GM12878 (cell line): ENCODE measurements around the gene FGF19. TPM values are rescaled to one million over a fixed set of nuclear protein-coding genes. Genes with fewer than 3 reads are reported as not detected.

Experiments
- ATAC-seq: fragments of 200-7000 bp; cut with Tn5 transposase; 3 replicates; pipeline ENCODE4 v1.9.1; 2020; ENCODE audit warnings: mild to moderate bottlenecking, moderate library complexity
- BruUV-seq: library from RNA; stranded (reverse); fragments of 400-500 nt; replicated peaks from 2 replicates; lab custom pipeline; 2021; lab: Mats Ljungman, UMichigan
- CTCF ChIA-PET: fragments of 300-600 bp; sonication (Branson Sonifier 250); formaldehyde crosslinking; extraction: SDS; loops from one replicate; lab custom pipeline; 2021; ENCODE audit warnings: inconsistent platforms; lab: Yijun Ruan, JAX
- POLR2A ChIA-PET: fragments of 350-600 bp; formaldehyde crosslinking; extraction: SDS; loops from one replicate; lab custom pipeline; 2021; ENCODE audit warnings: inconsistent platforms; lab: Charles Lee
- RAD21 ChIA-PET: fragments of 300-600 bp; sonication (Branson Sonifier 250); formaldehyde crosslinking; loops from one replicate; lab custom pipeline; 2023; ENCODE audit warnings: antibody characterized with exemption; ENCODE audit not compliant: unreplicated experiment; lab: Charles Lee
- SMC1A ChIA-PET: fragments of 300-600 bp; sonication (Branson Sonifier 250); formaldehyde crosslinking; loops from one replicate; lab custom pipeline; 2023; ENCODE audit not compliant: unreplicated experiment, uncharacterized antibody; lab: Charles Lee
- DNase-seq: peaks from one replicate; pipeline ENCODE4 v3.0.0-alpha.2; 2011; ENCODE audit warnings: low read depth, low spot score
- FAIRE-seq: peaks from 3 replicates; lab custom pipeline; 2011; peaks lifted over from hg19 to GRCh38; lab: Jason Lieb, UNC
- H2AFZ ChIP-seq: 2 replicates; pipeline ENCODE4 v1.6.0; 2011; ENCODE audit warnings: low read depth, low read length, control low read depth; ENCODE audit not compliant: control insufficient read depth
- H3K27ac ChIP-seq: 2 replicates; pipeline ENCODE4 v1.5.1; 2011; ENCODE audit warnings: control low read depth; ENCODE audit not compliant: control insufficient read depth, insufficient read depth
- H3K27me3 ChIP-seq, 2 experiments: replicated peaks in 1 of 2; 2 replicates each; pipeline versions ENCODE4 v1.6.0 to v1.6.1; 2011; ENCODE audit warnings: low read length in 1 of 2; ENCODE audit not compliant: control insufficient read depth in 2 of 2, insufficient read depth in 2 of 2
- H3K36me3 ChIP-seq, 2 experiments: 2 replicates each; pipeline ENCODE4 v1.5.1; 2011; ENCODE audit warnings: low read length in 1 of 2; ENCODE audit not compliant: control insufficient read depth in 2 of 2, insufficient read depth in 2 of 2
- H3K4me1 ChIP-seq: 2 replicates; pipeline ENCODE4 v1.6.1; 2011; ENCODE audit warnings: mild to moderate bottlenecking, low read length, moderate library complexity, mixed read lengths; ENCODE audit not compliant: control insufficient read depth, insufficient read depth
- H3K4me2 ChIP-seq: 2 replicates; pipeline ENCODE4 v1.6.0; 2011; ENCODE audit warnings: control low read depth; ENCODE audit not compliant: control insufficient read depth, insufficient read depth
- H3K4me3 ChIP-seq: fragments of 200-600 bp; sonication (generic); 2 replicates; pipeline ENCODE4 v1.5.1; 2016
- H3K79me2 ChIP-seq: 2 replicates; pipeline ENCODE4 v1.6.0; 2011; ENCODE audit warnings: low read length; ENCODE audit not compliant: control insufficient read depth, insufficient read depth
- H3K9ac ChIP-seq: 2 replicates; pipeline ENCODE4 v1.8.0; 2011; ENCODE audit warnings: low read length, control low read depth, mixed read lengths; ENCODE audit not compliant: control insufficient read depth, insufficient read depth
- H3K9me3 ChIP-seq: replicated peaks from 3 replicates; pipeline ENCODE4 v1.5.1; 2011; ENCODE audit warnings: mild to moderate bottlenecking, low read length; ENCODE audit not compliant: control insufficient read depth, insufficient read depth
- H4K20me1 ChIP-seq: 2 replicates; pipeline ENCODE4 v1.6.0; 2011; ENCODE audit not compliant: control insufficient read depth, insufficient read depth
- FOS ChIP-seq: IDR thresholded peaks from 3 replicates; pipeline ENCODE4 v1.6.1; 2011; ENCODE audit warnings: borderline replicate concordance; ENCODE audit not compliant: insufficient read length; ENCODE audit errors: extremely low read depth
- FOXM1 ChIP-seq: IDR thresholded peaks from 2 replicates; pipeline ENCODE4 v1.6.1; 2012; ENCODE audit warnings: low read depth, mild to moderate bottlenecking, inconsistent platforms, low read length, moderate library complexity
- HCFC1 ChIP-seq: fragments of 150-350 bp; IDR thresholded peaks from 2 replicates; pipeline ENCODE4 v1.6.1; 2014; ENCODE audit warnings: low read length
- NFXL1 ChIP-seq: fragments of 450-650 bp; IDR thresholded peaks from 2 replicates; pipeline ENCODE4 v1.6.1; 2017; ENCODE audit warnings: antibody characterized with exemption, mild to moderate bottlenecking, borderline replicate concordance
- RBBP5 ChIP-seq: fragments of 200-600 bp; sonication (generic); conservative IDR thresholded peaks from 2 replicates; pipeline ENCODE4 v1.6.1; 2016
- RELA ChIP-seq: fragments of 450-650 bp; IDR thresholded peaks from 2 replicates; pipeline ENCODE4 v1.8.0; 2014; ENCODE audit warnings: borderline replicate concordance; ENCODE audit not compliant: partially characterized antibody
- TAF1 ChIP-seq: IDR thresholded peaks from 2 replicates; pipeline ENCODE4 v1.6.1; 2011; ENCODE audit warnings: mild to moderate bottlenecking, low read depth, low read length, borderline replicate concordance
- ZNF24 ChIP-seq: fragments of 450-650 bp; IDR thresholded peaks from 2 replicates; pipeline ENCODE4 v1.6.1; 2017; ENCODE audit warnings: antibody characterized with exemption, mild to moderate bottlenecking
- WGBS: methylation state at CpG from one replicate; pipeline ENCODE4 v1.1.6; 2016; ENCODE audit warnings: low lambda C conversion rate; ENCODE audit not compliant: insufficient replicate concordance, insufficient coverage; ENCODE audit errors: missing lambda C conversion rate; 5-methylcytosine and 5-hydroxymethylcytosine counted together
- in situ Hi-C: fragments of 300-500 bp; cut with MboI; formaldehyde crosslinking; loops from 9 replicates; pipeline ENCODE4 v1.14.3; 2018; ENCODE audit warnings: mixed read lengths
- intact Hi-C: fragments of 100-400 bp; cut with micrococcal nuclease; formaldehyde crosslinking; loops from one replicate; pipeline ENCODE4 v1.14.2; 2022; ENCODE audit not compliant: unreplicated experiment
- polyA plus RNA-seq, 11 experiments: library from polyadenylated mRNA; depleted of rRNA in 4 of 11; unstranded in 6 of 11; stranded (reverse) in 5 of 11; fragments of >200 nt; fragmentation: Nextera tagmentation in 4 of 11; fragmentation: Illumina TruSeq in 1 of 11; extraction: Ambion mirVana in 4 of 11; extraction: Trizol in 1 of 11; gene quantifications; 1 replicate in 1 of 11; 2 replicates in 10 of 11; pipeline versions ENCODE4 v1.2.1 to v1.2.3, GENCODE V29; 2011 to 2016; ENCODE audit warnings: inconsistent platforms in 2 of 11, missing spikeins in 2 of 11, low read depth in 1 of 11
- total RNA-seq, 4 experiments: library from RNA; depleted of rRNA in 3 of 4; stranded (reverse); fragments of >200 nt in 3 of 4; fragmentation: Illumina TruSeq in 1 of 4; extraction: Trizol in 1 of 4; gene quantifications; 2 replicates each; pipeline versions ENCODE4 v1.2.1 to v1.2.3, GENCODE V29; 2013 to 2021
- TF ChIP-seq, protein P1 (sequence below): fragments of 450-650 bp; formaldehyde crosslinking; IDR thresholded peaks from 2 replicates; pipeline ENCODE4 v1.5.0; 2022; ENCODE audit warnings: mild to moderate bottlenecking, missing genetic modification characterization
- TF ChIP-seq, protein P2 (sequence below): fragments of 450-650 bp; IDR thresholded peaks from 2 replicates; pipeline ENCODE4 v1.6.1; 2018; ENCODE audit warnings: mild to moderate bottlenecking, low read depth, moderate library complexity; ENCODE audit not compliant: partially characterized antibody
- TF ChIP-seq, protein P3 (sequence below): fragments of 450-650 bp; IDR thresholded peaks from 2 replicates; pipeline ENCODE4 v1.6.1; 2016; ENCODE audit warnings: mild to moderate bottlenecking

The FGF19 gene
- total and polyA plus RNA-seq, 10 of the 15 experiments (the other 5 are each of a cell fraction or from before 2014, with no cell fraction given): 0.08 TPM; not detected in 9

DNA sequence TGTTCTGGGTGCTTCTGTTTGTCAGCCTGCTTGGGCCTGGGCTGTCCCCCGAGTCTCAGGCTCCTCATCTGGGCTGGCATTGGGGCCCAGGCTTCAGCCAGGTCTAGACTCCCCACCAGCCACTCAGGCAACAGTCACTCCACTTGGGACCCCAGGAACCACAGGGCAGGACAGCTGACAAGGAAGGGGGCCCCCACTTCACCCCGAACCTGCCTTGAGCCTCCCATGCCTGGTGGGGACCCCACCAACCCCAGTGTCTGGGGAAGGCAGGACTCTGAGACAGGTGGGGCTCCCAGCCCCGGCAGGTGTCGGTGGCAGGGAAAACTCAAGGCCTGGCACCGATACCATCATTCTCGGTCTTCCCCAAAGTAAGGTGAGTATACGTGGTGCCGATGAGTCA, 17.0 kb downstream of the FGF19 start (continued):
- TF ChIP-seq, protein P1, sequence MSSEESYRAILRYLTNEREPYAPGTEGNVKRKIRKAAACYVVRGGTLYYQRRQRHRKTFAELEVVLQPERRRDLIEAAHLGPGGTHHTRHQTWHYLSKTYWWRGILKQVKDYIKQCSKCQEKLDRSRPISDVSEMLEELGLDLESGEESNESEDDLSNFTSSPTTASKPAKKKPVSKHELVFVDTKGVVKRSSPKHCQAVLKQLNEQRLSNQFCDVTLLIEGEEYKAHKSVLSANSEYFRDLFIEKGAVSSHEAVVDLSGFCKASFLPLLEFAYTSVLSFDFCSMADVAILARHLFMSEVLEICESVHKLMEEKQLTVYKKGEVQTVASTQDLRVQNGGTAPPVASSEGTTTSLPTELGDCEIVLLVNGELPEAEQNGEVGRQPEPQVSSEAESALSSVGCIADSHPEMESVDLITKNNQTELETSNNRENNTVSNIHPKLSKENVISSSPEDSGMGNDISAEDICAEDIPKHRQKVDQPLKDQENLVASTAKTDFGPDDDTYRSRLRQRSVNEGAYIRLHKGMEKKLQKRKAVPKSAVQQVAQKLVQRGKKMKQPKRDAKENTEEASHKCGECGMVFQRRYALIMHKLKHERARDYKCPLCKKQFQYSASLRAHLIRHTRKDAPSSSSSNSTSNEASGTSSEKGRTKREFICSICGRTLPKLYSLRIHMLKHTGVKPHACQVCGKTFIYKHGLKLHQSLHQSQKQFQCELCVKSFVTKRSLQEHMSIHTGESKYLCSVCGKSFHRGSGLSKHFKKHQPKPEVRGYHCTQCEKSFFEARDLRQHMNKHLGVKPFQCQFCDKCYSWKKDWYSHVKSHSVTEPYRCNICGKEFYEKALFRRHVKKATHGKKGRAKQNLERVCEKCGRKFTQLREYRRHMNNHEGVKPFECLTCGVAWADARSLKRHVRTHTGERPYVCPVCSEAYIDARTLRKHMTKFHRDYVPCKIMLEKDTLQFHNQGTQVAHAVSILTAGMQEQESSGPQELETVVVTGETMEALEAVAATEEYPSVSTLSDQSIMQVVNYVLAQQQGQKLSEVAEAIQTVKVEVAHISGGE (CRISPR knock-in tag): no peak
- TF ChIP-seq RBBP5 (no peak), FOXM1 (no peak)
- TF ChIP-seq, all 136 proteins: peak for 0

DNA sequence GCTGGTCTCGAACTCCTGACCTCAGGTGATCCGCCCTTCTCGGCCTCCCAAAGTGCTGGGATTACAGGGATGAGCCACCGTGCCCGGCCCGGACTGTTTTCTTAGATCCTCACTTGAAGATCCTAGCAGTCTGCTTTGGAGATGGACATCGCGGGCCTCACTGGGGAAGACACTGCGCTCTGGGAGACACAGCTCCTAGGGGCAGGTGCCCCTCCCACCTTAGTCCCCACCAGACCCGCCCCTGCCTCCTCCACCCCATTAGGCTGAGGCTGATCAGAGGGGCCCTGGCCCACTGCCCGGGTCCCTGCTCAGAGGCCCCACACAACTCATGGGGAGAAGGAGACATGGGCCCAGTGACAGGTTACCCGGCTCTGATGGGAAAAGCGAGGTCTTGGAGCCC, 17.4 kb downstream of the FGF19 start:
- WGBS: 58% methylated on average over 13 of the region's 13 CpGs
- H3K36me3 ChIP-seq: no peaks in the 10 kb centered on the region
- H3K27me3 ChIP-seq: no peaks in the 10 kb centered on the region
- no peaks in the 10 kb centered on the region; the same call in 2 of the 3 replicates for H3K9me3 ChIP-seq
- no peak overlapping the region for H2AFZ ChIP-seq
- H3K27ac ChIP-seq: no peak overlapping the region
- H3K4me2 ChIP-seq: no peak overlapping the region
- DNase-seq (no peak), ATAC-seq (no peak), FAIRE-seq (no peak)
- no peaks in the 10 kb centered on the region for H3K4me1 ChIP-seq
- in situ Hi-C loops (loop anchor here (5.0 to 10.0 kb wide), 2 partner anchors 201 to 508 kb away; no protein-coding TSS in a partner anchor), intact Hi-C loops (loop anchor here (1.0 to 5.0 kb wide), 3 partner anchors 156 to 516 kb away; partner anchors contain the start of gene FADD)
- SMC1A ChIA-PET: no interaction called here
- BruUV-seq: no TSS peak
- H3K79me2 ChIP-seq: no peaks in the 10 kb centered on the region
- CTCF ChIA-PET: interaction anchor here (0.6 to 1.6 kb wide), 3 partner anchors 29 to 223 kb away, joined by 3 read pairs; no protein-coding TSS in a partner anchor
- no peak overlapping the region for H3K9ac ChIP-seq
- POLR2A ChIA-PET: no interaction called here
- RAD21 ChIA-PET: no interaction called here
- H4K20me1 ChIP-seq: no peaks in the 10 kb centered on the region
- no peak overlapping the region for H3K4me3 ChIP-seq
- no peak for TF ChIP-seq TAF1
- TF ChIP-seq, protein P2, sequence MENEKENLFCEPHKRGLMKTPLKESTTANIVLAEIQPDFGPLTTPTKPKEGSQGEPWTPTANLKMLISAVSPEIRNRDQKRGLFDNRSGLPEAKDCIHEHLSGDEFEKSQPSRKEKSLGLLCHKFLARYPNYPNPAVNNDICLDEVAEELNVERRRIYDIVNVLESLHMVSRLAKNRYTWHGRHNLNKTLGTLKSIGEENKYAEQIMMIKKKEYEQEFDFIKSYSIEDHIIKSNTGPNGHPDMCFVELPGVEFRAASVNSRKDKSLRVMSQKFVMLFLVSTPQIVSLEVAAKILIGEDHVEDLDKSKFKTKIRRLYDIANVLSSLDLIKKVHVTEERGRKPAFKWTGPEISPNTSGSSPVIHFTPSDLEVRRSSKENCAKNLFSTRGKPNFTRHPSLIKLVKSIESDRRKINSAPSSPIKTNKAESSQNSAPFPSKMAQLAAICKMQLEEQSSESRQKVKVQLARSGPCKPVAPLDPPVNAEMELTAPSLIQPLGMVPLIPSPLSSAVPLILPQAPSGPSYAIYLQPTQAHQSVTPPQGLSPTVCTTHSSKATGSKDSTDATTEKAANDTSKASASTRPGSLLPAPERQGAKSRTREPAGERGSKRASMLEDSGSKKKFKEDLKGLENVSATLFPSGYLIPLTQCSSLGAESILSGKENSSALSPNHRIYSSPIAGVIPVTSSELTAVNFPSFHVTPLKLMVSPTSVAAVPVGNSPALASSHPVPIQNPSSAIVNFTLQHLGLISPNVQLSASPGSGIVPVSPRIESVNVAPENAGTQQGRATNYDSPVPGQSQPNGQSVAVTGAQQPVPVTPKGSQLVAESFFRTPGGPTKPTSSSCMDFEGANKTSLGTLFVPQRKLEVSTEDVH: no peak
- TF ChIP-seq ZNF24: no peak
- no peak for TF ChIP-seq FOS
- no peak for TF ChIP-seq NFXL1
- TF ChIP-seq, protein P3, sequence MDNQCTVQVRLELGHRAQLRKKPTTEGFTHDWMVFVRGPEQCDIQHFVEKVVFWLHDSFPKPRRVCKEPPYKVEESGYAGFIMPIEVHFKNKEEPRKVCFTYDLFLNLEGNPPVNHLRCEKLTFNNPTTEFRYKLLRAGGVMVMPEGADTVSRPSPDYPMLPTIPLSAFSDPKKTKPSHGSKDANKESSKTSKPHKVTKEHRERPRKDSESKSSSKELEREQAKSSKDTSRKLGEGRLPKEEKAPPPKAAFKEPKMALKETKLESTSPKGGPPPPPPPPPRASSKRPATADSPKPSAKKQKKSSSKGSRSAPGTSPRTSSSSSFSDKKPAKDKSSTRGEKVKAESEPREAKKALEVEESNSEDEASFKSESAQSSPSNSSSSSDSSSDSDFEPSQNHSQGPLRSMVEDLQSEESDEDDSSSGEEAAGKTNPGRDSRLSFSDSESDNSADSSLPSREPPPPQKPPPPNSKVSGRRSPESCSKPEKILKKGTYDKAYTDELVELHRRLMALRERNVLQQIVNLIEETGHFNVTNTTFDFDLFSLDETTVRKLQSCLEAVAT: no peak
- no peak for TF ChIP-seq RELA
- no peak for TF ChIP-seq HCFC1
